NB4 (cell line): Measurements from ENCODE around the gene RPL35.

Source experiments
- DNase-seq: peaks from one replicate; pipeline ENCODE4 v3.0.0; 2010; ENCODE audit warnings: low read depth
- H3K4me3 ChIP-seq: one replicate; pipeline ENCODE4 v1.5.1; 2011; ENCODE audit warnings: mild to moderate bottlenecking, low read depth, low read length, moderate library complexity
- MYC ChIP-seq: IDR thresholded peaks from 2 replicates; pipeline ENCODE4 v1.6.1; 2011; ENCODE audit warnings: low read depth, low read length
- POLR2A ChIP-seq: IDR thresholded peaks from 2 replicates; pipeline ENCODE4 v1.6.1; 2011; ENCODE audit warnings: mild to moderate bottlenecking; ENCODE audit not compliant: insufficient read length; ENCODE audit errors: extremely low read depth
- TF ChIP-seq, protein P1 (sequence below): IDR thresholded peaks from 2 replicates; pipeline ENCODE4 v1.6.1; 2011; ENCODE audit warnings: low read depth, low read length
- TF ChIP-seq, protein P2 (sequence below): IDR thresholded peaks from one replicate; pipeline ENCODE4 v1.5.1; 2012; ENCODE audit warnings: low read depth, low read length

RPL35 gene

DNA sequence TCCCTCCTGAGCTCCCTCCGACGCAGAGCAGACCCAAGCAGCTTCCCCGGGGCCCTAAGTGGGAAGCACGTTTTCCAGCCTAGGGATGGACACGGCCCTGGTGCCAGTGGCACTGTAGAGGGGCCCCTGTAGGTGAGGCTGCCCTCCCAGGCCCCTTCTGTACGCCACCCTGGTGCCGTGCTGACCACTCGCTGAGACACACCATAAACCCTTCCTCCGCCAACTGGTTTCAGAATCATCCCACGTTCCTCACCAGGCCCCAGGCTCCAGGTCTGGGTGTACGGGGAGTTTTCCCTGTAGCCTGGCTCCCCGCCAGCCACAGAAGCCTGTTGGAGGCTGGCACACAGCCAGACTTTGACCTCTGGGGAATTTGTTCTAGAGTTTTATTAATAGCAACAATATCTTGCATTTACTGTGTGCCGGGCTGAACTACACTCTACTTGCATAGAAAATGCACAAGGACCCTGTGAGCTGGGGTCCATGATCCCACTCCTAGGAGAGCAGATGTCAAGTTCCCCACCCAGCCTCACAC lies 26.7 kb downstream of the RPL35 start:
- TF ChIP-seq, protein P1, sequence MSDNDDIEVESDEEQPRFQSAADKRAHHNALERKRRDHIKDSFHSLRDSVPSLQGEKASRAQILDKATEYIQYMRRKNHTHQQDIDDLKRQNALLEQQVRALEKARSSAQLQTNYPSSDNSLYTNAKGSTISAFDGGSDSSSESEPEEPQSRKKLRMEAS, result no peak
- TF ChIP-seq MYC, result no peak
- no peak for TF ChIP-seq POLR2A
- TF ChIP-seq, protein P2, sequence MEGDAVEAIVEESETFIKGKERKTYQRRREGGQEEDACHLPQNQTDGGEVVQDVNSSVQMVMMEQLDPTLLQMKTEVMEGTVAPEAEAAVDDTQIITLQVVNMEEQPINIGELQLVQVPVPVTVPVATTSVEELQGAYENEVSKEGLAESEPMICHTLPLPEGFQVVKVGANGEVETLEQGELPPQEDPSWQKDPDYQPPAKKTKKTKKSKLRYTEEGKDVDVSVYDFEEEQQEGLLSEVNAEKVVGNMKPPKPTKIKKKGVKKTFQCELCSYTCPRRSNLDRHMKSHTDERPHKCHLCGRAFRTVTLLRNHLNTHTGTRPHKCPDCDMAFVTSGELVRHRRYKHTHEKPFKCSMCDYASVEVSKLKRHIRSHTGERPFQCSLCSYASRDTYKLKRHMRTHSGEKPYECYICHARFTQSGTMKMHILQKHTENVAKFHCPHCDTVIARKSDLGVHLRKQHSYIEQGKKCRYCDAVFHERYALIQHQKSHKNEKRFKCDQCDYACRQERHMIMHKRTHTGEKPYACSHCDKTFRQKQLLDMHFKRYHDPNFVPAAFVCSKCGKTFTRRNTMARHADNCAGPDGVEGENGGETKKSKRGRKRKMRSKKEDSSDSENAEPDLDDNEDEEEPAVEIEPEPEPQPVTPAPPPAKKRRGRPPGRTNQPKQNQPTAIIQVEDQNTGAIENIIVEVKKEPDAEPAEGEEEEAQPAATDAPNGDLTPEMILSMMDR, result no peak
- no peak overlapping the region for H3K4me3 ChIP-seq
- no peak for DNase-seq

DNA sequence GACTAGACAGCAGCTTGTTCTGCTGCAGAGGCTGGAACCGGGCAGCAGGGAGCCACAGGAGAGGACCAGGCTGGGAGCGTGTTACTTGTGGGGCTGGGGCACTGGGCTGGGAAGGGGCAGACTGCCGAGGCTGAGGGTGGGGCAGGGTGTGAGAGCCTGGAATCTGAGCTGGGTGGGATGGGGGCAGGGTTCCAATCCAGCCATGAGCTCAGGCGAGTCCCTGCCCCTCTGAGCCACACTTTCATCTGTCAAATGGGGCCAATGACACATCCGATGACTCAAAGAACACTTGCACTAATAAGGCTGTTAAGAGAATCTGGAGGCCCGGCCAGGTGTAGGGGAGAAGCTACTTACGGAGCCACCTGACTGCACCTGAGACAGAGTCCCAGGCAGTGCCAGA lies 27.2 kb downstream of the RPL35 start:
- DNase-seq, result no peak
- H3K4me3 ChIP-seq, result no peak overlapping the region
- TF ChIP-seq MYC (no peak), POLR2A (no peak)
- TF ChIP-seq, protein P1, result no peak
- TF ChIP-seq, protein P2, result no peak

DNA sequence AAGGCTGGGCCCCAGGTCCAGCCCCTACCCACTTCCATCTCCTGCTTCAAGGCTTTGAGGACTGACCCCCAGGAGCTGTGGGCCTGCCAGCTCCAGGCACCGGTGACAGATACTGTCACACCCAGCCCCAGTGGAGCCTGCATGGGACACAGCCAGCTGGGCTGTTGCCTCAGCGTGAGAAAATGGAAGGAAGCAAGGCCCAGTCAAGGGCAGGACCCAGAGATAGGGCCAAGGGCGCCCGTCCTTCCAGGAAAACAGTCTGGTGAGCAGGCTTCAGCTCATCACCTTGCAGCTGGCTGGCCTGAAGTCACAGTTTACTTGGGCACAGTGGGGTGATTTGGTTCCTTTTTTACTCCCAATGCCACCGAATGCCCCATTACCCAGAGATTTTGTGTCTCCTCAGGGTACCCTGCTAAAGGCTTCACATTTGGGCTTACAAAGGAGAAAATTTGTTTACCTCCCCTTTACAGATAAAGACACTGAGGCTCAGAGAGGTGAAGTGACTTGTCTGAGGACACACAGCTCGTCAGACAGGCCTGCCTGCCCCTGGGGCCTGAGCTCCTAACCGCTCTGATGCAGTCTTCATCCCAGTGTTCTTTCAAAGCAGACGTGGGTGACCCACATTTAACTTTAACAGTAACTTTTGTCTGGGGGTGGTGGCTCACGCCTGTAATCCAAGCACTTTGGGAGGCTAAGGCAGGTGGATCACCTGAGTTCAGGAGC lies 30.0 kb downstream of the RPL35 start:
- TF ChIP-seq, protein P2, result no peak
- TF ChIP-seq POLR2A (no peak), MYC (no peak)
- TF ChIP-seq, protein P1, result no peak
- H3K4me3 ChIP-seq, result no peak overlapping the region

DNA sequence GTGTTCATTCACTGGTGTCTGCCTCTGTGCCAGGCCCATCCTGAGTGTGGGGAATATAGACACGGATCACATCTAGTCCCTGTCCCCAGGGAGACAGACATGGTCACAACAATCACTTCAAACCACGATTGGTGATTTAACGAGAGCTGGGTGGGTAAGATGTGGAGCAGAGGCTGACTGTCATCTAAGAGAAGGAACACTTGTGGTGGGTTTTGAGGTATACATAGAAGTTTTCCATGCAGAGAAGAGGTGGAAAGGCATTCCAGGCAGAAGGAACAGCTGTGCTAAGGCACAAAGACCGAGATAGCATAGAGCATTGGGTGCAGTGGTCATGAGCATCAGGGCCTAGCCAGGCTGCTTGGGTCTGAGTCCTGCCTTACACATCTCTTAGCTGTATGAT lies 31.2 kb downstream of the RPL35 start:
- TF ChIP-seq, protein P1, result no peak
- TF ChIP-seq MYC (no peak), POLR2A (no peak)
- TF ChIP-seq, protein P2, result no peak
- H3K4me3 ChIP-seq, result no peak overlapping the region
- DNase-seq, result no peak

More for the DNA sequence above, 30.0 kb downstream of the RPL35 start:
- DNase-seq, result no peak

DNA sequence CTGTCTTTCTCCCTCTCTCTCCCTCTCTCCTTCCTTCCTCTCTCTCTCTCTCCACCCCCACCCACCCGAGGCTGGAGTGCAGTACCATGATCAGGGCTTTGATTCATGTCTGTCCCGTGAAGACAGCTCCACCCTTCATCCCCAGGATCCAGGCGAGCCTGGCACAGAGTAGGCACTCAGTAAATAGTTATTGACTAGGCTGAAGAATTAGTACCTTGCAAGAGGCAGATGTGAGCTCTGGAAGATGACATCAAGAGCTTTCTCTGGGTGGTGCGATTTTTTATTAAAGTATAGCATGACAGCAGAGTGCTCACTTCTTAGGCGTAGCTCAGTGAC lies 32.5 kb downstream of the RPL35 start:
- no peak overlapping the region for H3K4me3 ChIP-seq
- no peak for DNase-seq
- TF ChIP-seq MYC (no peak), POLR2A (no peak)
- TF ChIP-seq, protein P2, result no peak
- TF ChIP-seq, protein P1, result no peak
